Thyroid gland (tissue), 4 donors: ENCODE measurements around the gene HCST. TPM values are rescaled to one million over a fixed set of nuclear protein-coding genes. Genes with fewer than 3 reads are reported as not detected.

Experiments
- DNase-seq, 2 donors: peaks; one replicate each; pipeline ENCODE4 v3.0.0-alpha.2; 2019
- H3K27ac ChIP-seq, 3 donors: fragments of 200-600 bp; sonication (generic); 1 replicate in 2 of 3; 2 replicates in 1 of 3; pipeline ENCODE4 v1.5.1; 2016 to 2019; ENCODE audit warnings: mild to moderate bottlenecking in 1 of 3, moderate library complexity in 1 of 3
- H3K27me3 ChIP-seq: fragments of 200-600 bp; sonication (generic); one replicate; pipeline ENCODE4 v1.5.1; 2019
- H3K36me3 ChIP-seq, 2 donors: fragments of 200-600 bp; sonication (generic); one replicate each; pipeline ENCODE4 v1.5.1; 2016 to 2019
- H3K4me1 ChIP-seq, 2 donors: fragments of 200-600 bp; sonication (generic); one replicate each; pipeline ENCODE4 v1.5.1; 2017 to 2019
- H3K4me3 ChIP-seq, 3 donors: fragments of 200-600 bp; sonication (generic); replicated peaks in 1 of 3; 1 replicate in 2 of 3; 2 replicates in 1 of 3; pipeline ENCODE4 v1.5.1; 2016; ENCODE audit warnings: mild to moderate bottlenecking in 1 of 3
- H3K9me3 ChIP-seq: fragments of 200-600 bp; sonication (generic); one replicate; pipeline ENCODE4 v1.5.1; 2017
- CTCF ChIP-seq, 6 experiments: fragments of 200-600 bp in 3 of 6; fragments of 450-650 bp in 3 of 6; sonication (generic) in 3 of 6; IDR thresholded peaks; one replicate each; pipeline ENCODE4 v1.5.1; 2016 to 2019; ENCODE audit warnings: antibody characterized with exemption in 6 of 6, mild to moderate bottlenecking in 2 of 6, inconsistent platforms in 1 of 6, moderate library complexity in 1 of 6
- POLR2A ChIP-seq, 2 donors: fragments of 450-650 bp; IDR thresholded peaks; one replicate each; pipeline ENCODE4 v1.6.1; 2017; ENCODE audit warnings: antibody characterized with exemption in 2 of 2, mild to moderate bottlenecking in 2 of 2, moderate library complexity in 1 of 2
- WGBS, 2 donors: methylation state at CpG; one replicate each; pipeline ENCODE4 v1.1.5; 2017; 5-methylcytosine and 5-hydroxymethylcytosine counted together
- intact Hi-C: fragments of 100-400 bp; cut with DNase I; formaldehyde crosslinking; loops from one replicate; pipeline ENCODE4 v1.15.1; 2023
- total RNA-seq, 4 donors: library from RNA; depleted of rRNA; stranded (reverse); fragments of >200 nt; gene quantifications; one replicate each; pipeline ENCODE4 v1.2.3, GENCODE V29; 2016

HCST gene
- total RNA-seq, 4 donors from 2014 or later, result 1.4 to 4.4 TPM; not detected in 2

GRCh38 chr19:35939307-35940077 lies 37.2 kb downstream of the HCST start:
- peaks cover 10 to 13% of the 10 kb centered on the region in 2 donors for H3K36me3 ChIP-seq
- H3K27ac ChIP-seq, result no peak overlapping the region
- peaks cover 16 to 24% of the 10 kb centered on the region in 2 donors for H3K4me1 ChIP-seq
- no peaks in the 10 kb centered on the region for H3K27me3 ChIP-seq
- DNase-seq, result no peak
- intact Hi-C loops, result loop anchor here (10.0 kb wide), 1 partner anchor 185 kb away; the partner anchor contains the start of genes HSPB6 and PROSER3
- WGBS, 2 donors, result 93 to 94% methylated on average over 14 to 55 of the region's 55 CpGs
- no peak overlapping the region for H3K4me3 ChIP-seq
- H3K9me3 ChIP-seq, result no peaks in the 10 kb centered on the region
- TF ChIP-seq POLR2A (IDR thresholded peaks at IDR 0.05) (no peak), CTCF (IDR thresholded peaks at IDR 0.05) (no peak)

- Histone ChIP-seq H3K4me1 (peaks cover 16 to 23% of the 10 kb centered on the region in 2 donors), H3K27ac (no peak overlapping the region), H3K4me3 (no peak overlapping the region), H3K9me3 (no peaks in the 10 kb centered on the region), H3K27me3 (no peaks in the 10 kb centered on the region), H3K36me3 (peaks cover 13 to 14% of the 10 kb centered on the region in 2 donors)
- WGBS, 2 donors, result 98% methylated on average over 10 to 24 of the region's 51 CpGs
- intact Hi-C loops, result no loop called here
- no peak for DNase-seq
- TF ChIP-seq POLR2A (IDR thresholded peaks at IDR 0.05) (no peak), CTCF (IDR thresholded peaks at IDR 0.05) (no peak)
These were observed 37.9 kb downstream of the HCST start for GRCh38 chr19:35940078-35940775.

GRCh38 chr19:35940839-35941238 lies 38.5 kb downstream of the HCST start:
- 82 to 88% methylated on average over 4 of the region's 4 CpGs for WGBS, 2 donors

GRCh38 chr19:35942235-35942634 lies 39.9 kb downstream of the HCST start:
- Histone ChIP-seq H3K27me3 (no peaks in the 10 kb centered on the region), H3K27ac (no peak overlapping the region), H3K4me1 (peaks cover 4 to 8% of the 10 kb centered on the region in 2 donors), H3K9me3 (no peaks in the 10 kb centered on the region), H3K36me3 (peaks cover 13 to 14% of the 10 kb centered on the region in 2 donors), H3K4me3 (no peak overlapping the region)
- TF ChIP-seq POLR2A (IDR thresholded peaks at IDR 0.05), result no peak
- no peak for TF ChIP-seq CTCF (IDR thresholded peaks at IDR 0.05)
- intact Hi-C loops, result no loop called here
- DNase-seq, result no peak
- 94 to 100% methylated on average over 1 to 2 of the region's 3 CpGs for WGBS, 2 donors

More at GRCh38 chr19:35940839-35941238, 38.5 kb downstream of the HCST start:
- H3K36me3 ChIP-seq, result peaks cover 13 to 14% of the 10 kb centered on the region in 2 donors
- no peak overlapping the region for H3K4me3 ChIP-seq
- H3K4me1 ChIP-seq, result peaks cover 11 to 17% of the 10 kb centered on the region in 2 donors
- DNase-seq, result no peak
- no peaks in the 10 kb centered on the region for H3K9me3 ChIP-seq
- no peaks in the 10 kb centered on the region for H3K27me3 ChIP-seq
- no peak overlapping the region for H3K27ac ChIP-seq
- intact Hi-C loops, result no loop called here
- TF ChIP-seq POLR2A (IDR thresholded peaks at IDR 0.05), result no peak
- no peak for TF ChIP-seq CTCF (IDR thresholded peaks at IDR 0.05)
